ENCODE results near the gene BAX. TPM values are rescaled to one million over a fixed set of nuclear protein-coding genes. Genes with fewer than 3 reads are reported as not detected.
"Not testable (repeated sequence)": the region's sequence is repeated elsewhere in the genome, so short reads cannot be mapped to it uniquely, and the experiment has no call there.

The BAX gene
- total RNA-seq, 1 experiment from 2014 or later, result 61.4 TPM

- peaks cover 27% of the 10 kb centered on the region for H3K36me3 ChIP-seq
- DNase-seq, result peak; percentile 97
- H3K4me3 ChIP-seq, result no peak overlapping the region
- no peaks in the 10 kb centered on the region for H3K9me3 ChIP-seq
- H3K27me3 ChIP-seq, result no peaks in the 10 kb centered on the region
Observed at GRCh38 chr19:48925240-48925843, 29.3 kb upstream of the BAX start.

- H3K4me3 ChIP-seq, H3K9me3 ChIP-seq, H3K27me3 ChIP-seq, DNase-seq: not testable (repeated sequence)
- peaks cover 22% of the 10 kb centered on the region for H3K36me3 ChIP-seq
Observed at GRCh38 chr19:48925890-48926289, 28.8 kb upstream of the BAX start.

- Histone ChIP-seq H3K36me3 (peaks cover 16% of the 10 kb centered on the region), H3K9me3 (no peaks in the 10 kb centered on the region), H3K4me3 (no peak overlapping the region), H3K27me3 (no peaks in the 10 kb centered on the region)
- DNase-seq, result peak; percentile 96
Observed at GRCh38 chr19:48926909-48927308, 27.8 kb upstream of the BAX start.

GRCh38 chr19:48927692-48928091, 27.0 kb upstream of the BAX start:
- not testable (repeated sequence) for H3K27me3 ChIP-seq, H3K9me3 ChIP-seq, H3K4me3 ChIP-seq
- peak; percentile 43 for DNase-seq
- peaks cover 10% of the 10 kb centered on the region for H3K36me3 ChIP-seq

DNA sequence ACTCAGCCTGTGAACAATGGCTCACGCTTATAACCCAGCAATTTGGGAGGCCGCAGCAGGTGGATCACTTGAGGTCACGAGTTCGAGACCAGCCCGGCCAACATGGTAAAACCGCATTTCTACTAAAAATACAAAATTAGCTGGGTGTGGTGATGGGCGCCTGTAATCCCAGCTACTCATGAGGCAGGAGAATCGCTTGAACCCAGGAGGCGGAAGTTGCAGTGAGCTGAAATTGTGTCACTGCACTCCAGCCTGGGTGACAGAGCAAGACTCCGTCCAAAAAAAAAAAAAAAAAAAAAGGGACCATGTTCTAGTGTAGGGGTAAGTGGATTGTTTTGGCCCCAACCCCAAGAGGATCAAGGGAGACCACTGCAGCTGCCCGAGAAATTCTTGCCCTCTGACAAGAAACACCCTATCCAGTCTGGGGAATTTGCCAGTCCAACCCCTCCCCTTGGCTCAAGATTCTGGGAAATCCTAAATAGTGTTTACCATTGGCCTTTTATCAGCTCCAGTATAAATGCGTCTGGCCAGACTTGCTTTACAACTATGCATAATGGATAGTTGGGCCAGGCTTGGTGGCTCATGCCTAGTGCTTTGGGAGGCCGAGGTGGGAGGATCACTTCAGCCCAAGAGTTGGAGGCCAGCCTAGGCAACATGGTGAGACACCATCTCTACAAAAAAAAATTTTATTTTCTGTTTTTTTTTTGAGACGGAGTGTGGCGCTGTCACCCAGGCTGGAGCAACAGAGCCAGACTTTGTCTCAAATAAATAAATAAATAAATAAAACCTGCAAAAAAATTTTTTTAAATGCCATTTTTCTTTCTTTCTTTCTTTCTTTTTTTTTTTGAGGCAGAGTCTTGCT, 26.3 kb upstream of the BAX start:
- H3K36me3 ChIP-seq, result peaks cover 3% of the 10 kb centered on the region; the same call in 1 of the 2 replicates
- no peaks in the 10 kb centered on the region for H3K9me3 ChIP-seq
- H3K27me3 ChIP-seq, result peaks cover 5% of the 10 kb centered on the region; the same call in 1 of the 2 replicates
- DNase-seq, result peak; percentile 94
- no peak overlapping the region for H3K4me3 ChIP-seq

GRCh38 chr19:48933382-48933932, 21.2 kb upstream of the BAX start, which contains the start of gene DHDH:
TSS of gene DHDH (plus strand) at chr19:48933699. CDS start at chr19:48933722, 23 bp downstream.
- Histone ChIP-seq H3K4me3 (peak within 1 kb of the TSS; percentile 31), H3K36me3 (no peaks in the 10 kb centered on the region), H3K27me3 (peaks cover 5% of the 10 kb centered on the region; the same call in 1 of the 2 replicates), H3K9me3 (no peaks in the 10 kb centered on the region)
- peak; percentile 61 for DNase-seq

- no peak overlapping the region for H3K4me3 ChIP-seq
- H3K9me3 ChIP-seq, result no peaks in the 10 kb centered on the region
- DNase-seq, result no peak
- H3K36me3 ChIP-seq, result no peaks in the 10 kb centered on the region
- H3K27me3 ChIP-seq, result peaks cover 5% of the 10 kb centered on the region; the same call in 1 of the 2 replicates
Observed at GRCh38 chr19:48934837-48935236, 19.8 kb upstream of the BAX start.

DNA sequence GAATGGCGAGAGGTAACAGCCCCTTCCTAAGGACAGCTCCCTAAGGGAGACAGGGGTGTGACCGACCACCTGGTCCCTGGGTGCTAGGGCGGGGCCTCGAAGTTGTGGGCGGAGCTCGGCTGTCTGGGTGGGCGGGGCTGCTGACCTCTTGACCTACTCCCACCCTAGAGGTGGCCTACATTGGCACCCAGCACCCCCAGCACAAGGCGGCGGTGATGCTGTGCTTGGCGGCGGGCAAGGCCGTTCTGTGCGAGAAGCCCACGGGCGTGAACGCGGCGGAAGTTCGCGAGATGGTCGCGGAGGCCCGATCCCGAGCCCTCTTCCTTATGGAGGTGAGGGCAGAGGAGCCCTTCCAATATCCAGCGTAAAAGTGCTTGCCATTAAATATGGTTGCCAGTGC, 18.8 kb upstream of the BAX start:
- Histone ChIP-seq H3K4me3 (no peak overlapping the region), H3K9me3 (no peaks in the 10 kb centered on the region), H3K36me3 (no peaks in the 10 kb centered on the region), H3K27me3 (peaks cover 5% of the 10 kb centered on the region; the same call in 1 of the 2 replicates)
- DNase-seq, result no peak

- Histone ChIP-seq H3K4me3 (no peak overlapping the region), H3K27me3 (peaks cover under 1% of the 10 kb centered on the region; the same call in 1 of the 2 replicates), H3K36me3 (no peaks in the 10 kb centered on the region), H3K9me3 (no peaks in the 10 kb centered on the region)
- DNase-seq, result no peak
Observed at GRCh38 chr19:48938256-48938655, 16.4 kb upstream of the BAX start.

DNA sequence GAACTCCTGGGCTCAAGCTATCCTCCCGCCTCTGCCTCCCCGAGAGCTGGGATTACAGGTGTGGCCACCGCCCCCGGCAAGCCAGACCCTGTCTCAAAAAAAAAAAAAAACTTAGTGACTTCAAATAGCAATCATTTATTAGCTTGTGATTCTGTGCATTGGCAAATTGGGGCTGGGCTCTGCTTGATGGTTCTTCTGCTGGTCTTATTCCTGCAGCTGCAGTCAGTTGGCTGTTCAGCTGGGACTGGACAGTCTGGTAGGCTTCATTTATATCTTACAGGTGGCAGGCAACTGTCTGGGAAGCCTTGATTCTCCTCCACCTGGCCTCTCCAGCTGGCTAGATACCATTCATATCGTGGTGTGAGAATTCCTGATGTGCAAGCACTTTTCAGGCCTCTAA, 13.8 kb upstream of the BAX start:
- Histone ChIP-seq H3K27me3 (no peaks in the 10 kb centered on the region), H3K9me3 (no peaks in the 10 kb centered on the region), H3K4me3 (no peak overlapping the region), H3K36me3 (no peaks in the 10 kb centered on the region)
- DNase-seq, result no peak

- H3K27me3 ChIP-seq, result no peaks in the 10 kb centered on the region
- no peak overlapping the region for H3K4me3 ChIP-seq
- DNase-seq, result no peak
- no peaks in the 10 kb centered on the region for H3K36me3 ChIP-seq
- peaks cover 8% of the 10 kb centered on the region for H3K9me3 ChIP-seq
Observed at GRCh38 chr19:48943081-48943480, 11.6 kb upstream of the BAX start.

GRCh38 chr19:48945415-48945814, 9.3 kb upstream of the BAX start:
- no peaks in the 10 kb centered on the region for H3K27me3 ChIP-seq
- no peaks in the 10 kb centered on the region for H3K36me3 ChIP-seq
- peaks cover 9% of the 10 kb centered on the region for H3K9me3 ChIP-seq
- DNase-seq, result no peak
- H3K4me3 ChIP-seq, result no peak overlapping the region

GRCh38 chr19:48945817-48946216, 8.9 kb upstream of the BAX start:
- Histone ChIP-seq H3K27me3 (no peaks in the 10 kb centered on the region), H3K36me3 (no peaks in the 10 kb centered on the region), H3K9me3 (peaks cover 9% of the 10 kb centered on the region), H3K4me3 (no peak overlapping the region)
- no peak for DNase-seq

DNA sequence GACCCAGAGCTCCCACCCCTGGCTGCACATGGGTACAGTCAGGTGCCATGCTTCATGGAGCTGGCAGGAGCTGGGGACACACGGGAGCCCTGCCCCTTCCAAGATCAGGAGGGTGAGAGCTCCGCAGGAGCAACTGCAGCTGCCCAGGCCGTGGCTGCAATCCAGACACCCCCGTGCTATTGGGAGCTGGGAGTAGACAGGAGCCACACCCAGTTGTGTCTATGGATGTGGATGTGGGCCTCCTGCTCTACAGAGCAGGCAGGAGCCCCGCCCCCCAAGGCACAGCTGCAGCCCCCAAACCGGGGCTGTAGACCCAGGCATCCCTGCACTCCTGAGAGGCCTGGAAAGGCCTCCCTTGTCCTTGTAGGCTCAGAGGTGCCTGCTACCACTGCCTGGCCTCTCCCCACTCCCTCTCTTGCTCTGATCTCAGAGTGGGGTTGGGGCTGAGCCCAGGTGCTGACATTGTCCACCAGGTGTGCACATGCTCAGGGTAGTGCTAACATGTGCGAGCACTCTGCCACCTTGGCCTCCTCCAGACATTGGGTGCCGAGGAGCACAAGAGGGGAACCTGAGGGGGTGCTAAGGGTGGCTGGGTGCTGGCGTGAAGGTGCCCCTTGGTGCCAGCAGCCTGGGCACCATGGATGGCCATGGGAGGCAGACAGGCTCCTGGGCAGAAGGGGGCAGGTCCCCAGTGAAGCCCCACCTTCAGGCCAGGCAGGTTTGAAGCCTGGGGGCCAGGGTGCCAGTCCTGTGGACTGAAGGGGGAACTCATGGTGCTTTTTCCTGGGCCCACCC, 8.0 kb upstream of the BAX start:
- peaks cover 9% of the 10 kb centered on the region for H3K9me3 ChIP-seq
- no peak for DNase-seq
- H3K36me3 ChIP-seq, result no peaks in the 10 kb centered on the region
- H3K4me3 ChIP-seq, result no peak overlapping the region
- no peaks in the 10 kb centered on the region for H3K27me3 ChIP-seq

DNA sequence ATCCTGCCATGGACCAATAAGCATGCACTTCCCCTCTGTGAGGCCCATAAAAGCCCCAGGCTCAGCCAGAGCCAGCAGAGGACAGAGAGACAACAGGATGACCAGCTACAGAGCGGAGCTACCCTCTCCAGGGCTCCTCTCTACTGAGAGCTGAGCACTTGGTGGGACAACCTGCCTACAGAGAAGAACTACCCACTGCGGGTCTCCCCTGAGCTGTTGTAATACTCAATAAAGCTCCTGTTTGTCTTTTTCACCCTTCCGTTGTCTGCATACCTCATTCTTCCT, 7.5 kb upstream of the BAX start:
- Histone ChIP-seq H3K36me3 (no peaks in the 10 kb centered on the region), H3K4me3 (no peak overlapping the region), H3K9me3 (peaks cover 9% of the 10 kb centered on the region), H3K27me3 (no peaks in the 10 kb centered on the region)
- no peak for DNase-seq

- DNase-seq, result no peak
- Histone ChIP-seq H3K36me3 (peaks cover 3% of the 10 kb centered on the region), H3K9me3 (peaks cover 9% of the 10 kb centered on the region), H3K4me3 (no peak overlapping the region), H3K27me3 (no peaks in the 10 kb centered on the region)
Observed at GRCh38 chr19:48950159-48950558, 4.5 kb upstream of the BAX start.

Measured in MG63 (cell line).